ENCODE results near the gene VPS13D. TPM values are rescaled to one million over a fixed set of nuclear protein-coding genes. Genes with fewer than 3 reads are reported as not detected.

Gene VPS13D
- total RNA-seq, 4 donors from 2014 or later, result 60.9 to 91.6 (median 71.6) TPM

DNA sequence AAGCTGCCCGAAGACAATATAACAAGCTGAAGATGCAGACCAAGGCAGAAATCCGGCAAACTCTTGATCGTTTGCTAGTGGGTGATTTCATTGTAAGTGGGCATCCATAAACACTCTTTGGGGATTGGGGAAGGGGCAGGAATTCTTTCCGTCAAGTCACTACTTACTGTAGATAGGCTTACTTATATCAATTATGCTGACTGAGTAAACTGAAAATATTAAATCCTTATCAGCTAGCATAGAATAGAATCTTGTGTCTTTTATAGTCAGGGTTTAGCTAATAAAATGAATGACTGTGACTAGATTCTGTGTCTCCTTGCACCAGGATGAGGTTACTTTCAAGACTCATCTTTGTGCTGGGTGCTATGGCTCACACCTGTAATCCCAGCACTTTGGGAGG, 41.2 kb downstream of the VPS13D start:
- ATAC-seq (no peak), DNase-seq (no peak)
- intact Hi-C loops (cut with DNase I; ENCODE audit: low total_unique reads) (no loop called here), in situ Hi-C loops (cut with MboI; ENCODE audit: low sequenced_read_pairs in 4 of 4) (loop anchor here in 1 of 4 donors (10.0 kb wide), 1 partner anchor 56 kb away; no protein-coding TSS in a partner anchor)
- H3K27ac ChIP-seq, result peak overlapping the region; percentile 16 to 62 (median 49)
- peaks cover 7 to 83% of the 10 kb centered on the region in 2 donors for H3K36me3 ChIP-seq
- no peaks in the 10 kb centered on the region for H3K9me3 ChIP-seq
- peaks cover 5 to 7% of the 10 kb centered on the region in 2 donors for H3K4me1 ChIP-seq
- TF ChIP-seq, protein P1, sequence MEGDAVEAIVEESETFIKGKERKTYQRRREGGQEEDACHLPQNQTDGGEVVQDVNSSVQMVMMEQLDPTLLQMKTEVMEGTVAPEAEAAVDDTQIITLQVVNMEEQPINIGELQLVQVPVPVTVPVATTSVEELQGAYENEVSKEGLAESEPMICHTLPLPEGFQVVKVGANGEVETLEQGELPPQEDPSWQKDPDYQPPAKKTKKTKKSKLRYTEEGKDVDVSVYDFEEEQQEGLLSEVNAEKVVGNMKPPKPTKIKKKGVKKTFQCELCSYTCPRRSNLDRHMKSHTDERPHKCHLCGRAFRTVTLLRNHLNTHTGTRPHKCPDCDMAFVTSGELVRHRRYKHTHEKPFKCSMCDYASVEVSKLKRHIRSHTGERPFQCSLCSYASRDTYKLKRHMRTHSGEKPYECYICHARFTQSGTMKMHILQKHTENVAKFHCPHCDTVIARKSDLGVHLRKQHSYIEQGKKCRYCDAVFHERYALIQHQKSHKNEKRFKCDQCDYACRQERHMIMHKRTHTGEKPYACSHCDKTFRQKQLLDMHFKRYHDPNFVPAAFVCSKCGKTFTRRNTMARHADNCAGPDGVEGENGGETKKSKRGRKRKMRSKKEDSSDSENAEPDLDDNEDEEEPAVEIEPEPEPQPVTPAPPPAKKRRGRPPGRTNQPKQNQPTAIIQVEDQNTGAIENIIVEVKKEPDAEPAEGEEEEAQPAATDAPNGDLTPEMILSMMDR (IDR thresholded peaks at IDR 0.05 in 4 of 5, conservative IDR thresholded peaks at IDR 0.05 in 1 of 5), result no peak
- TF ChIP-seq POLR2A (IDR thresholded peaks at IDR 0.05), result no peak
- H3K4me3 ChIP-seq, result no peak overlapping the region
- no peaks in the 10 kb centered on the region for H3K27me3 ChIP-seq

GRCh38 chr1:12272770-12273169, 42.9 kb downstream of the VPS13D start:
- Histone ChIP-seq H3K27me3 (no peaks in the 10 kb centered on the region), H3K4me3 (no peak overlapping the region), H3K27ac (no peak overlapping the region), H3K36me3 (peaks cover 5 to 83% of the 10 kb centered on the region in 2 donors), H3K4me1 (peaks cover 5 to 7% of the 10 kb centered on the region in 2 donors), H3K9me3 (no peaks in the 10 kb centered on the region)
- in situ Hi-C loops (cut with MboI; ENCODE audit: low sequenced_read_pairs in 4 of 4), result loop anchor here in 1 of 4 donors (10.0 kb wide), 1 partner anchor 58 kb away; no protein-coding TSS in a partner anchor
- no peak for DNase-seq
- ATAC-seq, result no peak
- intact Hi-C loops (cut with DNase I; ENCODE audit: low total_unique reads), result loop anchor here (1.0 kb wide), 1 partner anchor 387 kb away; no protein-coding TSS in a partner anchor
- TF ChIP-seq, protein P1 (IDR thresholded peaks at IDR 0.05 in 4 of 5, conservative IDR thresholded peaks at IDR 0.05 in 1 of 5), result no peak
- no peak for TF ChIP-seq POLR2A (IDR thresholded peaks at IDR 0.05)

GRCh38 chr1:12275370-12275769, 45.5 kb downstream of the VPS13D start:
- DNase-seq (no peak), ATAC-seq (no peak)
- H3K4me3 ChIP-seq, result no peak overlapping the region
- intact Hi-C loops (cut with DNase I; ENCODE audit: low total_unique reads) (loop anchor here (5.0 kb wide), 1 partner anchor 347 kb away; no protein-coding TSS in a partner anchor), in situ Hi-C loops (cut with MboI; ENCODE audit: low sequenced_read_pairs in 4 of 4) (loop anchor here in 1 of 4 donors (10.0 kb wide), 1 partner anchor 61 kb away; no protein-coding TSS in a partner anchor)
- TF ChIP-seq POLR2A (IDR thresholded peaks at IDR 0.05), result no peak
- TF ChIP-seq, protein P1 (IDR thresholded peaks at IDR 0.05 in 4 of 5, conservative IDR thresholded peaks at IDR 0.05 in 1 of 5), result peak; percentile 9 to 66 (median 28)
- H3K9me3 ChIP-seq, result no peaks in the 10 kb centered on the region
- no peaks in the 10 kb centered on the region for H3K27me3 ChIP-seq
- peaks cover 5 to 7% of the 10 kb centered on the region in 2 donors for H3K4me1 ChIP-seq
- no peak overlapping the region for H3K27ac ChIP-seq
- peaks cover 3 to 81% of the 10 kb centered on the region in 2 donors for H3K36me3 ChIP-seq

DNA sequence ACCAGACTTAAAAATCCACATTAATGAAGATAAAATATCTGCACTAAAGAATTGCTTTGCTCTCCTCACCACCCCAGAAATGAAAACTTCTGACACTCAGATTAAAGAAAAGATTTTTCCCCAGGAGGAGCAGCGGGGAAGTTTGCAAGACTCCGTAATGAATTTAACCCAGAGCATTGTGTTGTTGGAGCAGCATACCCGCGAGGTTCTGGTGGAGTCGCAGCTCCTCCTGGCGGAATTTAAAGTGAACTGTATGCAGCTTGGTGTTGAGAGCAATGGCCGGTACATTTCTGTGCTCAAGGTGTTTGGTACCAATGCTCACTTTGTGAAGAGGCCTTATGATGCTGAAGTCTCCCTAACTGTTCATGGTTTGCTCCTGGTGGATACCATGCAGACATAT, 46.4 kb downstream of the VPS13D start:
- no peak for TF ChIP-seq POLR2A (IDR thresholded peaks at IDR 0.05)
- TF ChIP-seq, protein P1 (IDR thresholded peaks at IDR 0.05 in 4 of 5, conservative IDR thresholded peaks at IDR 0.05 in 1 of 5), result peak in 2 of 5 experiments; percentile 19 to 47
- Histone ChIP-seq H3K4me3 (no peak overlapping the region), H3K36me3 (peaks cover 0 to 76% of the 10 kb centered on the region in 2 donors), H3K27me3 (no peaks in the 10 kb centered on the region), H3K27ac (no peak overlapping the region), H3K4me1 (peaks cover 3 to 4% of the 10 kb centered on the region in 2 donors), H3K9me3 (no peaks in the 10 kb centered on the region)
- in situ Hi-C loops (cut with MboI; ENCODE audit: low sequenced_read_pairs in 4 of 4), result loop anchor here in 1 of 4 donors (10.0 kb wide), 1 partner anchor 61 kb away; no protein-coding TSS in a partner anchor
- intact Hi-C loops (cut with DNase I; ENCODE audit: low total_unique reads), result loop anchor here (5.0 kb wide), 1 partner anchor 346 kb away; no protein-coding TSS in a partner anchor
- ATAC-seq (peak in 1 of 2 donors; percentile 41), DNase-seq (no peak)
